GM12878 (cell line): Measurements from ENCODE around the gene NPW. TPM values are rescaled to one million over a fixed set of nuclear protein-coding genes. Genes with fewer than 3 reads are reported as not detected.

ENCODE experiments used
- ATAC-seq: fragments of 200-7000 bp; cut with Tn5 transposase; 3 replicates; pipeline ENCODE4 v1.9.1; 2020; ENCODE audit warnings: mild to moderate bottlenecking, moderate library complexity
- BruUV-seq: library from RNA; stranded (reverse); fragments of 400-500 nt; replicated peaks from 2 replicates; lab custom pipeline; 2021; lab: Mats Ljungman, UMichigan
- CTCF ChIA-PET: fragments of 300-600 bp; sonication (Branson Sonifier 250); formaldehyde crosslinking; extraction: SDS; loops from one replicate; lab custom pipeline; 2021; ENCODE audit warnings: inconsistent platforms; lab: Yijun Ruan, JAX
- POLR2A ChIA-PET: fragments of 350-600 bp; formaldehyde crosslinking; extraction: SDS; loops from one replicate; lab custom pipeline; 2021; ENCODE audit warnings: inconsistent platforms; lab: Charles Lee
- RAD21 ChIA-PET: fragments of 300-600 bp; sonication (Branson Sonifier 250); formaldehyde crosslinking; loops from one replicate; lab custom pipeline; 2023; ENCODE audit warnings: antibody characterized with exemption; ENCODE audit not compliant: unreplicated experiment; lab: Charles Lee
- SMC1A ChIA-PET: fragments of 300-600 bp; sonication (Branson Sonifier 250); formaldehyde crosslinking; loops from one replicate; lab custom pipeline; 2023; ENCODE audit not compliant: unreplicated experiment, uncharacterized antibody; lab: Charles Lee
- DNase-seq: peaks from one replicate; pipeline ENCODE4 v3.0.0-alpha.2; 2011; ENCODE audit warnings: low read depth, low spot score
- FAIRE-seq: peaks from 3 replicates; lab custom pipeline; 2011; peaks lifted over from hg19 to GRCh38; lab: Jason Lieb, UNC
- H2AFZ ChIP-seq: 2 replicates; pipeline ENCODE4 v1.6.0; 2011; ENCODE audit warnings: low read depth, low read length, control low read depth; ENCODE audit not compliant: control insufficient read depth
- H3K27ac ChIP-seq: 2 replicates; pipeline ENCODE4 v1.5.1; 2011; ENCODE audit warnings: control low read depth; ENCODE audit not compliant: control insufficient read depth, insufficient read depth
- H3K27me3 ChIP-seq, 2 experiments: replicated peaks in 1 of 2; 2 replicates each; pipeline versions ENCODE4 v1.6.0 to v1.6.1; 2011; ENCODE audit warnings: low read length in 1 of 2; ENCODE audit not compliant: control insufficient read depth in 2 of 2, insufficient read depth in 2 of 2
- H3K36me3 ChIP-seq, 2 experiments: 2 replicates each; pipeline ENCODE4 v1.5.1; 2011; ENCODE audit warnings: low read length in 1 of 2; ENCODE audit not compliant: control insufficient read depth in 2 of 2, insufficient read depth in 2 of 2
- H3K4me1 ChIP-seq: 2 replicates; pipeline ENCODE4 v1.6.1; 2011; ENCODE audit warnings: mild to moderate bottlenecking, low read length, moderate library complexity, mixed read lengths; ENCODE audit not compliant: control insufficient read depth, insufficient read depth
- H3K4me2 ChIP-seq: 2 replicates; pipeline ENCODE4 v1.6.0; 2011; ENCODE audit warnings: control low read depth; ENCODE audit not compliant: control insufficient read depth, insufficient read depth
- H3K4me3 ChIP-seq: fragments of 200-600 bp; sonication (generic); 2 replicates; pipeline ENCODE4 v1.5.1; 2016
- H3K79me2 ChIP-seq: 2 replicates; pipeline ENCODE4 v1.6.0; 2011; ENCODE audit warnings: low read length; ENCODE audit not compliant: control insufficient read depth, insufficient read depth
- H3K9ac ChIP-seq: 2 replicates; pipeline ENCODE4 v1.8.0; 2011; ENCODE audit warnings: low read length, control low read depth, mixed read lengths; ENCODE audit not compliant: control insufficient read depth, insufficient read depth
- H3K9me3 ChIP-seq: replicated peaks from 3 replicates; pipeline ENCODE4 v1.5.1; 2011; ENCODE audit warnings: mild to moderate bottlenecking, low read length; ENCODE audit not compliant: control insufficient read depth, insufficient read depth
- H4K20me1 ChIP-seq: 2 replicates; pipeline ENCODE4 v1.6.0; 2011; ENCODE audit not compliant: control insufficient read depth, insufficient read depth
- BMI1 ChIP-seq: fragments of 450-650 bp; IDR thresholded peaks from 2 replicates; pipeline ENCODE4 v1.6.1; 2016; ENCODE audit warnings: mild to moderate bottlenecking, moderate library complexity, borderline replicate concordance
- CBX3 ChIP-seq: fragments of 200-600 bp; sonication (generic); IDR thresholded peaks from 2 replicates; pipeline ENCODE4 v1.6.1; 2016; ENCODE audit warnings: low read depth, borderline replicate concordance
- DPF2 ChIP-seq: fragments of 450-650 bp; IDR thresholded peaks from 2 replicates; pipeline ENCODE4 v1.6.1; 2017; ENCODE audit warnings: mild to moderate bottlenecking
- FOS ChIP-seq: IDR thresholded peaks from 3 replicates; pipeline ENCODE4 v1.6.1; 2011; ENCODE audit warnings: borderline replicate concordance; ENCODE audit not compliant: insufficient read length; ENCODE audit errors: extremely low read depth
- IKZF2 ChIP-seq, 2 experiments: fragments of 450-650 bp; IDR thresholded peaks; 2 replicates each; pipeline ENCODE4 v1.6.1; 2017; ENCODE audit warnings: mild to moderate bottlenecking in 2 of 2, moderate library complexity in 2 of 2
- JUND ChIP-seq: IDR thresholded peaks from 2 replicates; pipeline ENCODE4 v1.6.1; 2012; ENCODE audit warnings: low read depth, mild to moderate bottlenecking, low read length, improper control_type of control experiment, moderate library complexity
- LARP7 ChIP-seq: fragments of 450-650 bp; IDR thresholded peaks from 2 replicates; pipeline ENCODE4 v1.6.1; 2017; ENCODE audit warnings: mild to moderate bottlenecking
- NR2C1 ChIP-seq: fragments of 450-650 bp; IDR thresholded peaks from 2 replicates; pipeline ENCODE4 v1.6.1; 2017; ENCODE audit warnings: antibody characterized with exemption, mild to moderate bottlenecking, moderate library complexity
- TAF1 ChIP-seq: IDR thresholded peaks from 2 replicates; pipeline ENCODE4 v1.6.1; 2011; ENCODE audit warnings: mild to moderate bottlenecking, low read depth, low read length, borderline replicate concordance
- YBX1 ChIP-seq: fragments of 450-650 bp; IDR thresholded peaks from 2 replicates; pipeline ENCODE4 v1.6.1; 2016; ENCODE audit warnings: antibody characterized with exemption
- ZNF622 ChIP-seq: fragments of 450-650 bp; IDR thresholded peaks from 2 replicates; pipeline ENCODE4 v1.6.1; 2017; ENCODE audit warnings: mild to moderate bottlenecking, inconsistent platforms
- WGBS: methylation state at CpG from one replicate; pipeline ENCODE4 v1.1.6; 2016; ENCODE audit warnings: low lambda C conversion rate; ENCODE audit not compliant: insufficient replicate concordance, insufficient coverage; ENCODE audit errors: missing lambda C conversion rate; 5-methylcytosine and 5-hydroxymethylcytosine counted together
- in situ Hi-C: fragments of 300-500 bp; cut with MboI; formaldehyde crosslinking; loops from 9 replicates; pipeline ENCODE4 v1.14.3; 2018; ENCODE audit warnings: mixed read lengths
- intact Hi-C: fragments of 100-400 bp; cut with micrococcal nuclease; formaldehyde crosslinking; loops from one replicate; pipeline ENCODE4 v1.14.2; 2022; ENCODE audit not compliant: unreplicated experiment
- polyA plus RNA-seq, 11 experiments: library from polyadenylated mRNA; depleted of rRNA in 4 of 11; unstranded in 6 of 11; stranded (reverse) in 5 of 11; fragments of >200 nt; fragmentation: Nextera tagmentation in 4 of 11; fragmentation: Illumina TruSeq in 1 of 11; extraction: Ambion mirVana in 4 of 11; extraction: Trizol in 1 of 11; gene quantifications; 1 replicate in 1 of 11; 2 replicates in 10 of 11; pipeline versions ENCODE4 v1.2.1 to v1.2.3, GENCODE V29; 2011 to 2016; ENCODE audit warnings: inconsistent platforms in 2 of 11, missing spikeins in 2 of 11, low read depth in 1 of 11
- total RNA-seq, 4 experiments: library from RNA; depleted of rRNA in 3 of 4; stranded (reverse); fragments of >200 nt in 3 of 4; fragmentation: Illumina TruSeq in 1 of 4; extraction: Trizol in 1 of 4; gene quantifications; 2 replicates each; pipeline versions ENCODE4 v1.2.1 to v1.2.3, GENCODE V29; 2013 to 2021
- TF ChIP-seq, protein P1 (sequence below): fragments of 450-650 bp; formaldehyde crosslinking; IDR thresholded peaks from 2 replicates; pipeline ENCODE4 v1.4.0; 2022; ENCODE audit warnings: mild to moderate bottlenecking, moderate library complexity
- TF ChIP-seq, protein P2 (sequence below): fragments of 450-650 bp; IDR thresholded peaks from 2 replicates; pipeline ENCODE4 v1.6.1; 2017; ENCODE audit warnings: low read depth, mild to moderate bottlenecking, moderate library complexity
- TF ChIP-seq, protein P3 (sequence below): IDR thresholded peaks from 2 replicates; pipeline ENCODE4 v1.6.1; 2011; ENCODE audit warnings: low read depth, low read length, improper control_type of control experiment, borderline replicate concordance

Gene NPW
- total and polyA plus RNA-seq, 10 of the 15 experiments (the other 5 are each of a cell fraction or from before 2014, with no cell fraction given), result 0.23 to 2.5 (median 0.98) TPM; not detected in 4

DNA sequence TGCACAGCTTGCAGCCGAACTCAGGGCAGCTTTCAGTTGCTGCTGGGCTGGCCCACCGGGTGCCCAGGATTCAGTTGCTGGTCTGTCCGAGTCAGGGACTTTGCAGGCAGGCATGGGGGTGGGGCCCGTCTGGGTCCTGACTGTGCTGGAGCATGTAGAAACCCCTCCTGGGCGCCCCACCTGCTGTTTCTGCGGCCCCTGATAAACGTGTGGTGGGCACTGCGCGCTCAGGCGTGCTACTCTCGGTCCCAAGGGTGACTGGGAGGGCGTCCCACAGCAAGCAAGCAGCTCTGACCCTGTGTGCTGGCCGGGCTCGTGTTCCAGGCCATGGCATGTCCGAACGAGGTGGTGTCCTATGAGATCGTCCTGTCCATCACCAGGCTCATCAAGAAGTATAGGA lies 40.8 kb downstream of the NPW start:
- SMC1A ChIA-PET, result no interaction called here
- POLR2A ChIA-PET, result no interaction called here
- Histone ChIP-seq H3K4me1 (no peaks in the 10 kb centered on the region), H3K9me3 (no peaks in the 10 kb centered on the region), H3K36me3 (peaks cover 0 to 3% of the 10 kb centered on the region in 2 experiments; a peak in 3 of 4 replicates), H3K9ac (no peak overlapping the region), H3K4me2 (no peak overlapping the region), H3K27me3 (no peaks in the 10 kb centered on the region), H4K20me1 (no peaks in the 10 kb centered on the region), H3K4me3 (no peak overlapping the region), H3K27ac (no peak overlapping the region), H3K79me2 (no peaks in the 10 kb centered on the region), H2AFZ (no peak overlapping the region)
- RAD21 ChIA-PET, result no interaction called here
- intact Hi-C loops (no loop called here), in situ Hi-C loops (no loop called here)
- FAIRE-seq (no peak), ATAC-seq (no peak), DNase-seq (no peak)
- 79% methylated on average over 17 of the region's 17 CpGs for WGBS
- no TSS peak for BruUV-seq
- CTCF ChIA-PET, result no interaction called here
- no peak for TF ChIP-seq IKZF2 (IDR thresholded peaks at IDR 0.05)
- no peak for TF ChIP-seq LARP7
- TF ChIP-seq, protein P1, sequence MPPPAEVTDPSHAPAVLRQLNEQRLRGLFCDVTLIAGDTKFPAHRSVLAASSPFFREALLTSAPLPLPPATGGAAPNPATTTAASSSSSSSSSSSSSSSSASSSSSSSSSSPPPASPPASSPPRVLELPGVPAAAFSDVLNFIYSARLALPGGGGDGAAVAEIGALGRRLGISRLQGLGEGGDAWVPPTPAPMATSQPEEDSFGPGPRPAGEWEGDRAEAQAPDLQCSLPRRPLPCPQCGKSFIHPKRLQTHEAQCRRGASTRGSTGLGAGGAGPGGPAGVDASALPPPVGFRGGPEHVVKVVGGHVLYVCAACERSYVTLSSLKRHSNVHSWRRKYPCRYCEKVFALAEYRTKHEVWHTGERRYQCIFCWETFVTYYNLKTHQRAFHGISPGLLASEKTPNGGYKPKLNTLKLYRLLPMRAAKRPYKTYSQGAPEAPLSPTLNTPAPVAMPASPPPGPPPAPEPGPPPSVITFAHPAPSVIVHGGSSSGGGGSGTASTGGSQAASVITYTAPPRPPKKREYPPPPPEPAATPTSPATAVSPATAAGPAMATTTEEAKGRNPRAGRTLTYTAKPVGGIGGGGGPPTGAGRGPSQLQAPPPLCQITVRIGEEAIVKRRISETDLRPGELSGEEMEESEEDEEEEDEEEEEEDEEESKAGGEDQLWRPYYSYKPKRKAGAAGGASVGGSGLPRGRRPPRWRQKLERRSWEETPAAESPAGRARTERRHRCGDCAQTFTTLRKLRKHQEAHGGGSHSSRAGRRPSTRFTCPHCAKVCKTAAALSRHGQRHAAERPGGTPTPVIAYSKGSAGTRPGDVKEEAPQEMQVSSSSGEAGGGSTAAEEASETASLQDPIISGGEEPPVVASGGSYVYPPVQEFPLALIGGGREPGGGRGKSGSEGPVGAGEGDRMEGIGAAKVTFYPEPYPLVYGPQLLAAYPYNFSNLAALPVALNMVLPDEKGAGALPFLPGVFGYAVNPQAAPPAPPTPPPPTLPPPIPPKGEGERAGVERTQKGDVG (CRISPR knock-in tag), result no peak

DNA sequence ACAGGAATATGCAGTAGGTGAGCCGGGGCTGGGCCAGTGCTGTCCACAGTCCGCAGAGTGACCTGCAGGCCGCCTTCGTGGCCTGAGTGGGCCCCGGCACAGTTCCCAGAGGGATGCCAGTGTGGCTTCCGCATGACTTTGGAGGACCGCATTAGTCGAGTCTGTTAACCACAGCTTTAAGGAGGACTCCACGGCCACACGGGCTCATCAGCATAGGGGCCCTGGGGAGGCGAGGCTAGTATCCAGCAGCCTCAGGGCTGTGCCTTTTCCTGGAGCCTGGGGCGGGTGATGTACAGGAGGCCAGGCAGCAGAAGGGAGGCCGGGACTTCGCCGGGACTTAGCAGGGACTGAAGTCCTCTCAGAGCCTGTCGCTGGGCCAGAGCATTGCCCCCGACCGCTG lies 41.4 kb downstream of the NPW start:
- no peak overlapping the region for H3K9ac ChIP-seq
- ATAC-seq, result no peak
- TF ChIP-seq, protein P2, sequence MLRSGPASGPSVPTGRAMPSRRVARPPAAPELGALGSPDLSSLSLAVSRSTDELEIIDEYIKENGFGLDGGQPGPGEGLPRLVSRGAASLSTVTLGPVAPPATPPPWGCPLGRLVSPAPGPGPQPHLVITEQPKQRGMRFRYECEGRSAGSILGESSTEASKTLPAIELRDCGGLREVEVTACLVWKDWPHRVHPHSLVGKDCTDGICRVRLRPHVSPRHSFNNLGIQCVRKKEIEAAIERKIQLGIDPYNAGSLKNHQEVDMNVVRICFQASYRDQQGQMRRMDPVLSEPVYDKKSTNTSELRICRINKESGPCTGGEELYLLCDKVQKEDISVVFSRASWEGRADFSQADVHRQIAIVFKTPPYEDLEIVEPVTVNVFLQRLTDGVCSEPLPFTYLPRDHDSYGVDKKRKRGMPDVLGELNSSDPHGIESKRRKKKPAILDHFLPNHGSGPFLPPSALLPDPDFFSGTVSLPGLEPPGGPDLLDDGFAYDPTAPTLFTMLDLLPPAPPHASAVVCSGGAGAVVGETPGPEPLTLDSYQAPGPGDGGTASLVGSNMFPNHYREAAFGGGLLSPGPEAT, result no peak
- no peak for TF ChIP-seq TAF1
- no peak for TF ChIP-seq ZNF622
- no peak for TF ChIP-seq YBX1
- TF ChIP-seq CBX3, result no peak
- TF ChIP-seq FOS, result no peak
- TF ChIP-seq JUND, result no peak
- no peak for TF ChIP-seq DPF2
- no peak for TF ChIP-seq NR2C1
- TF ChIP-seq, protein P3, sequence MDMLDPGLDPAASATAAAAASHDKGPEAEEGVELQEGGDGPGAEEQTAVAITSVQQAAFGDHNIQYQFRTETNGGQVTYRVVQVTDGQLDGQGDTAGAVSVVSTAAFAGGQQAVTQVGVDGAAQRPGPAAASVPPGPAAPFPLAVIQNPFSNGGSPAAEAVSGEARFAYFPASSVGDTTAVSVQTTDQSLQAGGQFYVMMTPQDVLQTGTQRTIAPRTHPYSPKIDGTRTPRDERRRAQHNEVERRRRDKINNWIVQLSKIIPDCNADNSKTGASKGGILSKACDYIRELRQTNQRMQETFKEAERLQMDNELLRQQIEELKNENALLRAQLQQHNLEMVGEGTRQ, result no peak
- TF ChIP-seq BMI1, result no peak

More for the DNA sequence above, 41.4 kb downstream of the NPW start:
- H4K20me1 ChIP-seq, result no peaks in the 10 kb centered on the region
- H3K4me2 ChIP-seq, result no peak overlapping the region
- no peaks in the 10 kb centered on the region for H3K9me3 ChIP-seq
- no TSS peak for BruUV-seq
- intact Hi-C loops (no loop called here), in situ Hi-C loops (no loop called here)
- POLR2A ChIA-PET, result no interaction called here
- CTCF ChIA-PET, result no interaction called here
- RAD21 ChIA-PET, result no interaction called here
- no peaks in the 10 kb centered on the region for H3K4me1 ChIP-seq
- SMC1A ChIA-PET, result no interaction called here
- H3K27me3 ChIP-seq, result no peaks in the 10 kb centered on the region
- peaks cover 0 to 5% of the 10 kb centered on the region in 2 experiments; a peak in 3 of 4 replicates for H3K36me3 ChIP-seq
- DNase-seq, result no peak
- H3K79me2 ChIP-seq, result no peaks in the 10 kb centered on the region
- H2AFZ ChIP-seq, result no peak overlapping the region
- no peak overlapping the region for H3K4me3 ChIP-seq
- no peak overlapping the region for H3K27ac ChIP-seq
- WGBS, result 94% methylated on average over 18 of the region's 18 CpGs
- FAIRE-seq, result no peak
